Measurements from ENCODE around the gene UBE2I.

GRCh38 chr16:1273816-1274215 is 35.6 kb upstream of the UBE2I start:
- TF ChIP-seq ZNF263 (CRISPR knock-in tag; IDR thresholded peaks at IDR 0.05; ENCODE audit: low read depth) (no peak), ZNF317 (CRISPR knock-in tag; IDR thresholded peaks at IDR 0.05; ENCODE audit: borderline replicate concordance, low read depth) (no peak), E2F5 (CRISPR knock-in tag; IDR thresholded peaks at IDR 0.05) (no peak), E2F4 (CRISPR knock-in tag; IDR thresholded peaks at IDR 0.05; ENCODE audit: borderline replicate concordance, low read depth) (no peak), MXD4 (CRISPR knock-in tag; IDR thresholded peaks at IDR 0.05; ENCODE audit: borderline replicate concordance) (no peak), ATF1 (CRISPR knock-in tag; IDR thresholded peaks at IDR 0.05) (no peak), TCF7 (CRISPR knock-in tag; IDR thresholded peaks at IDR 0.05; ENCODE audit: low read depth) (no peak), ATF3 (CRISPR knock-in tag; conservative IDR thresholded peaks at IDR 0.05) (no peak)
- TF ChIP-seq, protein P1, sequence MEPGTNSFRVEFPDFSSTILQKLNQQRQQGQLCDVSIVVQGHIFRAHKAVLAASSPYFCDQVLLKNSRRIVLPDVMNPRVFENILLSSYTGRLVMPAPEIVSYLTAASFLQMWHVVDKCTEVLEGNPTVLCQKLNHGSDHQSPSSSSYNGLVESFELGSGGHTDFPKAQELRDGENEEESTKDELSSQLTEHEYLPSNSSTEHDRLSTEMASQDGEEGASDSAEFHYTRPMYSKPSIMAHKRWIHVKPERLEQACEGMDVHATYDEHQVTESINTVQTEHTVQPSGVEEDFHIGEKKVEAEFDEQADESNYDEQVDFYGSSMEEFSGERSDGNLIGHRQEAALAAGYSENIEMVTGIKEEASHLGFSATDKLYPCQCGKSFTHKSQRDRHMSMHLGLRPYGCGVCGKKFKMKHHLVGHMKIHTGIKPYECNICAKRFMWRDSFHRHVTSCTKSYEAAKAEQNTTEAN (CRISPR knock-in tag; IDR thresholded peaks at IDR 0.05) = no peak
- TF ChIP-seq, protein P2, sequence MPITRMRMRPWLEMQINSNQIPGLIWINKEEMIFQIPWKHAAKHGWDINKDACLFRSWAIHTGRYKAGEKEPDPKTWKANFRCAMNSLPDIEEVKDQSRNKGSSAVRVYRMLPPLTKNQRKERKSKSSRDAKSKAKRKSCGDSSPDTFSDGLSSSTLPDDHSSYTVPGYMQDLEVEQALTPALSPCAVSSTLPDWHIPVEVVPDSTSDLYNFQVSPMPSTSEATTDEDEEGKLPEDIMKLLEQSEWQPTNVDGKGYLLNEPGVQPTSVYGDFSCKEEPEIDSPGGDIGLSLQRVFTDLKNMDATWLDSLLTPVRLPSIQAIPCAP (CRISPR knock-in tag; IDR thresholded peaks at IDR 0.05) = no peak
- TF ChIP-seq, protein P3, sequence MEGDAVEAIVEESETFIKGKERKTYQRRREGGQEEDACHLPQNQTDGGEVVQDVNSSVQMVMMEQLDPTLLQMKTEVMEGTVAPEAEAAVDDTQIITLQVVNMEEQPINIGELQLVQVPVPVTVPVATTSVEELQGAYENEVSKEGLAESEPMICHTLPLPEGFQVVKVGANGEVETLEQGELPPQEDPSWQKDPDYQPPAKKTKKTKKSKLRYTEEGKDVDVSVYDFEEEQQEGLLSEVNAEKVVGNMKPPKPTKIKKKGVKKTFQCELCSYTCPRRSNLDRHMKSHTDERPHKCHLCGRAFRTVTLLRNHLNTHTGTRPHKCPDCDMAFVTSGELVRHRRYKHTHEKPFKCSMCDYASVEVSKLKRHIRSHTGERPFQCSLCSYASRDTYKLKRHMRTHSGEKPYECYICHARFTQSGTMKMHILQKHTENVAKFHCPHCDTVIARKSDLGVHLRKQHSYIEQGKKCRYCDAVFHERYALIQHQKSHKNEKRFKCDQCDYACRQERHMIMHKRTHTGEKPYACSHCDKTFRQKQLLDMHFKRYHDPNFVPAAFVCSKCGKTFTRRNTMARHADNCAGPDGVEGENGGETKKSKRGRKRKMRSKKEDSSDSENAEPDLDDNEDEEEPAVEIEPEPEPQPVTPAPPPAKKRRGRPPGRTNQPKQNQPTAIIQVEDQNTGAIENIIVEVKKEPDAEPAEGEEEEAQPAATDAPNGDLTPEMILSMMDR (IDR thresholded peaks at IDR 0.05) = no peak
- TF ChIP-seq, protein P4, sequence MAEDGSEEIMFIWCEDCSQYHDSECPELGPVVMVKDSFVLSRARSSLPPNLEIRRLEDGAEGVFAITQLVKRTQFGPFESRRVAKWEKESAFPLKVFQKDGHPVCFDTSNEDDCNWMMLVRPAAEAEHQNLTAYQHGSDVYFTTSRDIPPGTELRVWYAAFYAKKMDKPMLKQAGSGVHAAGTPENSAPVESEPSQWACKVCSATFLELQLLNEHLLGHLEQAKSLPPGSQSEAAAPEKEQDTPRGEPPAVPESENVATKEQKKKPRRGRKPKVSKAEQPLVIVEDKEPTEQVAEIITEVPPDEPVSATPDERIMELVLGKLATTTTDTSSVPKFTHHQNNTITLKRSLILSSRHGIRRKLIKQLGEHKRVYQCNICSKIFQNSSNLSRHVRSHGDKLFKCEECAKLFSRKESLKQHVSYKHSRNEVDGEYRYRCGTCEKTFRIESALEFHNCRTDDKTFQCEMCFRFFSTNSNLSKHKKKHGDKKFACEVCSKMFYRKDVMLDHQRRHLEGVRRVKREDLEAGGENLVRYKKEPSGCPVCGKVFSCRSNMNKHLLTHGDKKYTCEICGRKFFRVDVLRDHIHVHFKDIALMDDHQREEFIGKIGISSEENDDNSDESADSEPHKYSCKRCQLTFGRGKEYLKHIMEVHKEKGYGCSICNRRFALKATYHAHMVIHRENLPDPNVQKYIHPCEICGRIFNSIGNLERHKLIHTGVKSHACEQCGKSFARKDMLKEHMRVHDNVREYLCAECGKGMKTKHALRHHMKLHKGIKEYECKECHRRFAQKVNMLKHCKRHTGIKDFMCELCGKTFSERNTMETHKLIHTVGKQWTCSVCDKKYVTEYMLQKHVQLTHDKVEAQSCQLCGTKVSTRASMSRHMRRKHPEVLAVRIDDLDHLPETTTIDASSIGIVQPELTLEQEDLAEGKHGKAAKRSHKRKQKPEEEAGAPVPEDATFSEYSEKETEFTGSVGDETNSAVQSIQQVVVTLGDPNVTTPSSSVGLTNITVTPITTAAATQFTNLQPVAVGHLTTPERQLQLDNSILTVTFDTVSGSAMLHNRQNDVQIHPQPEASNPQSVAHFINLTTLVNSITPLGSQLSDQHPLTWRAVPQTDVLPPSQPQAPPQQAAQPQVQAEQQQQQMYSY (CRISPR knock-in tag; IDR thresholded peaks at IDR 0.05) = no peak
- TF ChIP-seq, protein P5, sequence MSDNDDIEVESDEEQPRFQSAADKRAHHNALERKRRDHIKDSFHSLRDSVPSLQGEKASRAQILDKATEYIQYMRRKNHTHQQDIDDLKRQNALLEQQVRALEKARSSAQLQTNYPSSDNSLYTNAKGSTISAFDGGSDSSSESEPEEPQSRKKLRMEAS (CRISPR knock-in tag; IDR thresholded peaks at IDR 0.05) = no peak

Measured in WTC11 (cell line).